Large intestine (tissue), 3 donors: Measurements from ENCODE around the gene MFAP3. TPM values are rescaled to one million over a fixed set of nuclear protein-coding genes. Genes with fewer than 3 reads are reported as not detected.

Source experiments
- DNase-seq, 2 donors: peaks; one replicate each; pipeline versions ENCODE4 v3.0.0 to v3.0.0-alpha.2; 2013
- H3K27ac ChIP-seq: one replicate; pipeline ENCODE4 v1.5.1; 2013; ENCODE audit warnings: low read length
- H3K27me3 ChIP-seq: 2 replicates; pipeline ENCODE4 v1.6.1; 2013; ENCODE audit warnings: low read length; ENCODE audit not compliant: control insufficient read depth, insufficient read depth
- H3K36me3 ChIP-seq: 2 replicates; pipeline ENCODE4 v1.6.1; 2013; ENCODE audit warnings: low read length; ENCODE audit not compliant: control insufficient read depth, insufficient read depth
- H3K4me1 ChIP-seq: one replicate; pipeline ENCODE4 v1.6.1; 2013; ENCODE audit warnings: low read length; ENCODE audit not compliant: control insufficient read depth, insufficient read depth
- H3K4me3 ChIP-seq: one replicate; pipeline ENCODE4 v1.5.1; 2013; ENCODE audit warnings: low read length
- H3K9me3 ChIP-seq: one replicate; pipeline ENCODE4 v1.6.1; 2013; ENCODE audit warnings: mild to moderate bottlenecking, low read depth, low read length, moderate library complexity; ENCODE audit not compliant: control insufficient read depth
- WGBS: methylation state at CpG from one replicate; pipeline ENCODE4 v1.1.5; 2013; ENCODE audit warnings: low lambda C conversion rate; ENCODE audit not compliant: insufficient coverage; 5-methylcytosine and 5-hydroxymethylcytosine counted together
- polyA plus RNA-seq: library from polyadenylated mRNA; unstranded; fragments of 120-200 nt; gene quantifications from one replicate; pipeline ENCODE4 v1.2.1, GENCODE V29; 2013

MFAP3 gene
- polyA plus RNA-seq, 1 donor = 25.4 TPM

- H3K4me1 ChIP-seq = no peaks in the 10 kb centered on the region
- peaks cover 8% of the 10 kb centered on the region for H3K36me3 ChIP-seq
- WGBS = no CpG with 5 or more reads among the region's 7 CpGs
- H3K9me3 ChIP-seq = no peaks in the 10 kb centered on the region
- H3K4me3 ChIP-seq = no peak overlapping the region
- no peak for DNase-seq
- H3K27me3 ChIP-seq = no peaks in the 10 kb centered on the region
- no peak overlapping the region for H3K27ac ChIP-seq
These were observed 7.7 kb downstream of the MFAP3 start for GRCh38 chr5:154046486-154046885.

GRCh38 chr5:154047324-154047723, 8.6 kb downstream of the MFAP3 start:
- H3K4me3 ChIP-seq = no peak overlapping the region
- WGBS = 100% methylated on average over 2 of the region's 3 CpGs
- no peaks in the 10 kb centered on the region for H3K4me1 ChIP-seq
- no peak overlapping the region for H3K27ac ChIP-seq
- DNase-seq = no peak
- H3K36me3 ChIP-seq = peaks cover 12% of the 10 kb centered on the region
- no peaks in the 10 kb centered on the region for H3K9me3 ChIP-seq
- no peaks in the 10 kb centered on the region for H3K27me3 ChIP-seq

- H3K4me3 ChIP-seq = no peak overlapping the region
- no peak overlapping the region for H3K27ac ChIP-seq
- H3K36me3 ChIP-seq = peaks cover 24% of the 10 kb centered on the region
- no peaks in the 10 kb centered on the region for H3K27me3 ChIP-seq
- no peaks in the 10 kb centered on the region for H3K4me1 ChIP-seq
- H3K9me3 ChIP-seq = no peaks in the 10 kb centered on the region
- no CpG with 5 or more reads among the region's 5 CpGs for WGBS
- DNase-seq = no peak
These were observed 10.9 kb downstream of the MFAP3 start for GRCh38 chr5:154049636-154050035.

GRCh38 chr5:154053468-154053867, 14.7 kb downstream of the MFAP3 start:
- Histone ChIP-seq H3K4me3 (no peak overlapping the region), H3K27ac (no peak overlapping the region), H3K36me3 (peaks cover 29% of the 10 kb centered on the region), H3K4me1 (no peaks in the 10 kb centered on the region), H3K9me3 (no peaks in the 10 kb centered on the region), H3K27me3 (no peaks in the 10 kb centered on the region)
- WGBS = 96% methylated on average over 3 of the region's 4 CpGs
- DNase-seq = no peak

- H3K36me3 ChIP-seq = peaks cover 27% of the 10 kb centered on the region
- DNase-seq = no peak
- WGBS = 93% methylated on average over 2 of the region's 2 CpGs
These were observed 16.4 kb downstream of the MFAP3 start for GRCh38 chr5:154055201-154055600.

GRCh38 chr5:154058055-154059038, 19.6 kb downstream of the MFAP3 start:
- 83% methylated on average over 1 of the region's 10 CpGs for WGBS
- DNase-seq = no peak
- Histone ChIP-seq H3K4me3 (no peak overlapping the region), H3K4me1 (no peaks in the 10 kb centered on the region), H3K9me3 (no peaks in the 10 kb centered on the region), H3K27ac (no peak overlapping the region), H3K36me3 (peaks cover 12% of the 10 kb centered on the region), H3K27me3 (no peaks in the 10 kb centered on the region)

More at GRCh38 chr5:154055201-154055600, 16.4 kb downstream of the MFAP3 start:
- no peaks in the 10 kb centered on the region for H3K9me3 ChIP-seq
- H3K4me3 ChIP-seq = no peak overlapping the region
- no peaks in the 10 kb centered on the region for H3K27me3 ChIP-seq
- H3K27ac ChIP-seq = no peak overlapping the region
- H3K4me1 ChIP-seq = no peaks in the 10 kb centered on the region

- no peaks in the 10 kb centered on the region for H3K27me3 ChIP-seq
- H3K27ac ChIP-seq = no peak overlapping the region
- peaks cover 5% of the 10 kb centered on the region for H3K36me3 ChIP-seq
- DNase-seq = no peak
- H3K4me1 ChIP-seq = no peaks in the 10 kb centered on the region
- WGBS = 40% methylated on average over 1 of the region's 6 CpGs
- no peaks in the 10 kb centered on the region for H3K9me3 ChIP-seq
- H3K4me3 ChIP-seq = no peak overlapping the region
These were observed 20.3 kb downstream of the MFAP3 start for GRCh38 chr5:154059039-154059430.

- no peaks in the 10 kb centered on the region for H3K4me1 ChIP-seq
- no peak overlapping the region for H3K4me3 ChIP-seq
- DNase-seq = no peak
- WGBS = 20% methylated on average over 1 of the region's 4 CpGs
- H3K9me3 ChIP-seq = no peaks in the 10 kb centered on the region
- H3K27me3 ChIP-seq = no peaks in the 10 kb centered on the region
- H3K36me3 ChIP-seq = peaks cover 5% of the 10 kb centered on the region
- H3K27ac ChIP-seq = no peak overlapping the region
These were observed 20.8 kb downstream of the MFAP3 start for GRCh38 chr5:154059583-154059982.

- Histone ChIP-seq H3K4me1 (no peaks in the 10 kb centered on the region), H3K9me3 (no peaks in the 10 kb centered on the region), H3K27me3 (no peaks in the 10 kb centered on the region), H3K27ac (no peak overlapping the region), H3K36me3 (peaks cover 5% of the 10 kb centered on the region), H3K4me3 (no peak overlapping the region)
- 80% methylated on average over 1 of the region's 3 CpGs for WGBS
- no peak for DNase-seq
These were observed 21.8 kb downstream of the MFAP3 start for GRCh38 chr5:154060606-154061005.

GRCh38 chr5:154063372-154063771, 24.6 kb downstream of the MFAP3 start:
- H3K27me3 ChIP-seq = no peaks in the 10 kb centered on the region
- no peaks in the 10 kb centered on the region for H3K36me3 ChIP-seq
- no peak overlapping the region for H3K4me3 ChIP-seq
- DNase-seq = no peak
- no peaks in the 10 kb centered on the region for H3K9me3 ChIP-seq
- no peak overlapping the region for H3K27ac ChIP-seq
- no peaks in the 10 kb centered on the region for H3K4me1 ChIP-seq

GRCh38 chr5:154065971-154066370, 27.2 kb downstream of the MFAP3 start:
- DNase-seq = no peak
- no peak overlapping the region for H3K27ac ChIP-seq
- no peak overlapping the region for H3K4me3 ChIP-seq
- no peaks in the 10 kb centered on the region for H3K9me3 ChIP-seq
- no peaks in the 10 kb centered on the region for H3K27me3 ChIP-seq
- H3K4me1 ChIP-seq = no peaks in the 10 kb centered on the region
- H3K36me3 ChIP-seq = no peaks in the 10 kb centered on the region
